Measurements from ENCODE around the gene ACTR3.

The ACTR3 gene

GRCh38 chr2:113910110-113910717, 20.3 kb downstream of the ACTR3 start:
- H3K9ac ChIP-seq (ENCODE audit: low read length) = no peak overlapping the region
- H3K4me1 ChIP-seq (ENCODE audit: insufficient read depth, low read length) = peaks cover 15% of the 10 kb centered on the region
- no peak overlapping the region for H3K4me3 ChIP-seq (ENCODE audit: low read depth in 1 of 2, low read length in 2 of 2)
- H3K27me3 ChIP-seq (ENCODE audit: control insufficient read depth in 1 of 2, insufficient read depth in 2 of 2, low read length in 2 of 2) = no peaks in the 10 kb centered on the region
- no peak overlapping the region for H3K27ac ChIP-seq (ENCODE audit: low read depth, low read length)
- H3K36me3 ChIP-seq (ENCODE audit: insufficient read depth, low read length) = peaks cover 6% of the 10 kb centered on the region
- no peaks in the 10 kb centered on the region for H3K9me3 ChIP-seq (ENCODE audit: low read length)

- H3K9ac ChIP-seq (ENCODE audit: low read length) = no peak overlapping the region
- H3K36me3 ChIP-seq (ENCODE audit: insufficient read depth, low read length) = peaks cover 6% of the 10 kb centered on the region
- H3K27me3 ChIP-seq (ENCODE audit: control insufficient read depth in 1 of 2, insufficient read depth in 2 of 2, low read length in 2 of 2) = no peaks in the 10 kb centered on the region
- H3K9me3 ChIP-seq (ENCODE audit: low read length) = no peaks in the 10 kb centered on the region
- H3K4me3 ChIP-seq (ENCODE audit: low read depth in 1 of 2, low read length in 2 of 2) = no peak overlapping the region
- H3K27ac ChIP-seq (ENCODE audit: low read depth, low read length) = no peak overlapping the region
- peaks cover 15% of the 10 kb centered on the region for H3K4me1 ChIP-seq (ENCODE audit: insufficient read depth, low read length)
Measured at GRCh38 chr2:113910967-113911678, 21.2 kb downstream of the ACTR3 start.

GRCh38 chr2:113915082-113915819, 25.4 kb downstream of the ACTR3 start:
- no peak overlapping the region for H3K4me3 ChIP-seq (ENCODE audit: low read depth in 1 of 2, low read length in 2 of 2)
- H3K9me3 ChIP-seq (ENCODE audit: low read length) = no peaks in the 10 kb centered on the region
- H3K36me3 ChIP-seq (ENCODE audit: insufficient read depth, low read length) = peaks cover 27% of the 10 kb centered on the region
- peaks cover under 1% of the 10 kb centered on the region for H3K4me1 ChIP-seq (ENCODE audit: insufficient read depth, low read length)
- H3K27ac ChIP-seq (ENCODE audit: low read depth, low read length) = no peak overlapping the region
- no peaks in the 10 kb centered on the region for H3K27me3 ChIP-seq (ENCODE audit: control insufficient read depth in 1 of 2, insufficient read depth in 2 of 2, low read length in 2 of 2)
- no peak overlapping the region for H3K9ac ChIP-seq (ENCODE audit: low read length)

GRCh38 chr2:113918229-113918628, 28.3 kb downstream of the ACTR3 start:
- Histone ChIP-seq H3K4me3 (ENCODE audit: low read depth in 1 of 2, low read length in 2 of 2) (no peak overlapping the region), H3K9me3 (ENCODE audit: low read length) (no peaks in the 10 kb centered on the region), H3K27me3 (ENCODE audit: control insufficient read depth in 1 of 2, insufficient read depth in 2 of 2, low read length in 2 of 2) (no peaks in the 10 kb centered on the region), H3K27ac (ENCODE audit: low read depth, low read length) (no peak overlapping the region), H3K4me1 (ENCODE audit: insufficient read depth, low read length) (no peaks in the 10 kb centered on the region), H3K9ac (ENCODE audit: low read length) (no peak overlapping the region), H3K36me3 (ENCODE audit: insufficient read depth, low read length) (peaks cover 27% of the 10 kb centered on the region)

GRCh38 chr2:113920996-113921395, 31.1 kb downstream of the ACTR3 start:
- Histone ChIP-seq H3K27ac (ENCODE audit: low read depth, low read length) (no peak overlapping the region), H3K4me3 (ENCODE audit: low read depth in 1 of 2, low read length in 2 of 2) (no peak overlapping the region)

GRCh38 chr2:113922335-113922734, 32.4 kb downstream of the ACTR3 start:
- Histone ChIP-seq H3K27me3 (ENCODE audit: control insufficient read depth in 1 of 2, insufficient read depth in 2 of 2, low read length in 2 of 2) (no peaks in the 10 kb centered on the region), H3K36me3 (ENCODE audit: insufficient read depth, low read length) (peaks cover 16% of the 10 kb centered on the region), H3K4me1 (ENCODE audit: insufficient read depth, low read length) (no peaks in the 10 kb centered on the region), H3K27ac (ENCODE audit: low read depth, low read length) (no peak overlapping the region), H3K9me3 (ENCODE audit: low read length) (no peaks in the 10 kb centered on the region), H3K4me3 (ENCODE audit: low read depth in 1 of 2, low read length in 2 of 2) (no peak overlapping the region), H3K9ac (ENCODE audit: low read length) (no peak overlapping the region)

More at GRCh38 chr2:113920996-113921395, 31.1 kb downstream of the ACTR3 start:
- H3K27me3 ChIP-seq (ENCODE audit: control insufficient read depth in 1 of 2, insufficient read depth in 2 of 2, low read length in 2 of 2) = no peaks in the 10 kb centered on the region
- peaks cover 21% of the 10 kb centered on the region for H3K36me3 ChIP-seq (ENCODE audit: insufficient read depth, low read length)
- no peak overlapping the region for H3K9ac ChIP-seq (ENCODE audit: low read length)
- H3K4me1 ChIP-seq (ENCODE audit: insufficient read depth, low read length) = no peaks in the 10 kb centered on the region
- H3K9me3 ChIP-seq (ENCODE audit: low read length) = no peaks in the 10 kb centered on the region

- Histone ChIP-seq H3K27ac (ENCODE audit: low read depth, low read length) (no peak overlapping the region), H3K4me3 (ENCODE audit: low read depth in 1 of 2, low read length in 2 of 2) (no peak overlapping the region), H3K9me3 (ENCODE audit: low read length) (no peaks in the 10 kb centered on the region), H3K27me3 (ENCODE audit: control insufficient read depth in 1 of 2, insufficient read depth in 2 of 2, low read length in 2 of 2) (no peaks in the 10 kb centered on the region), H3K9ac (ENCODE audit: low read length) (no peak overlapping the region), H3K36me3 (ENCODE audit: insufficient read depth, low read length) (peaks cover 12% of the 10 kb centered on the region), H3K4me1 (ENCODE audit: insufficient read depth, low read length) (no peaks in the 10 kb centered on the region)
Measured at GRCh38 chr2:113922784-113923183, 32.9 kb downstream of the ACTR3 start.

GRCh38 chr2:113925884-113926283, 36.0 kb downstream of the ACTR3 start:
- no peak overlapping the region for H3K9ac ChIP-seq (ENCODE audit: low read length)
- no peak overlapping the region for H3K4me3 ChIP-seq (ENCODE audit: low read depth in 1 of 2, low read length in 2 of 2)
- H3K36me3 ChIP-seq (ENCODE audit: insufficient read depth, low read length) = peaks cover 10% of the 10 kb centered on the region
- H3K27me3 ChIP-seq (ENCODE audit: control insufficient read depth in 1 of 2, insufficient read depth in 2 of 2, low read length in 2 of 2) = no peaks in the 10 kb centered on the region
- H3K27ac ChIP-seq (ENCODE audit: low read depth, low read length) = no peak overlapping the region
- no peaks in the 10 kb centered on the region for H3K4me1 ChIP-seq (ENCODE audit: insufficient read depth, low read length)
- no peaks in the 10 kb centered on the region for H3K9me3 ChIP-seq (ENCODE audit: low read length)

- Histone ChIP-seq H3K36me3 (ENCODE audit: insufficient read depth, low read length) (peaks cover 12% of the 10 kb centered on the region), H3K4me3 (ENCODE audit: low read depth in 1 of 2, low read length in 2 of 2) (no peak overlapping the region), H3K9me3 (ENCODE audit: low read length) (no peaks in the 10 kb centered on the region), H3K4me1 (ENCODE audit: insufficient read depth, low read length) (no peaks in the 10 kb centered on the region), H3K9ac (ENCODE audit: low read length) (no peak overlapping the region), H3K27me3 (ENCODE audit: control insufficient read depth in 1 of 2, insufficient read depth in 2 of 2, low read length in 2 of 2) (no peaks in the 10 kb centered on the region), H3K27ac (ENCODE audit: low read depth, low read length) (no peak overlapping the region)
Measured at GRCh38 chr2:113926314-113926713, 36.4 kb downstream of the ACTR3 start.

- Histone ChIP-seq H3K4me3 (ENCODE audit: low read depth in 1 of 2, low read length in 2 of 2) (no peak overlapping the region), H3K36me3 (ENCODE audit: insufficient read depth, low read length) (peaks cover 27% of the 10 kb centered on the region), H3K9ac (ENCODE audit: low read length) (no peak overlapping the region), H3K27ac (ENCODE audit: low read depth, low read length) (no peak overlapping the region), H3K4me1 (ENCODE audit: insufficient read depth, low read length) (no peaks in the 10 kb centered on the region), H3K27me3 (ENCODE audit: control insufficient read depth in 1 of 2, insufficient read depth in 2 of 2, low read length in 2 of 2) (no peaks in the 10 kb centered on the region), H3K9me3 (ENCODE audit: low read length) (no peaks in the 10 kb centered on the region)
Measured at GRCh38 chr2:113930448-113930847, 40.6 kb downstream of the ACTR3 start.

GRCh38 chr2:113937501-113937900, 47.6 kb downstream of the ACTR3 start:
- H3K4me1 ChIP-seq (ENCODE audit: insufficient read depth, low read length) = no peaks in the 10 kb centered on the region
- H3K9ac ChIP-seq (ENCODE audit: low read length) = no peak overlapping the region
- H3K36me3 ChIP-seq (ENCODE audit: insufficient read depth, low read length) = peaks cover 31% of the 10 kb centered on the region
- no peak overlapping the region for H3K27ac ChIP-seq (ENCODE audit: low read depth, low read length)
- H3K27me3 ChIP-seq (ENCODE audit: control insufficient read depth in 1 of 2, insufficient read depth in 2 of 2, low read length in 2 of 2) = no peaks in the 10 kb centered on the region
- H3K4me3 ChIP-seq (ENCODE audit: low read depth in 1 of 2, low read length in 2 of 2) = no peak overlapping the region
- no peaks in the 10 kb centered on the region for H3K9me3 ChIP-seq (ENCODE audit: low read length)

All from muscle layer of colon (tissue), 2 donors.